Bronchial epithelial cell (primary cell): ENCODE data around the gene MPRIP. TPM values are rescaled to one million over a fixed set of nuclear protein-coding genes. Genes with fewer than 3 reads are reported as not detected.
"Not testable (repeated sequence)": the region's sequence is repeated elsewhere in the genome, so short reads cannot be mapped to it uniquely, and the experiment has no call there.

ENCODE experiments used
- DNase-seq: peaks from one replicate; pipeline ENCODE4 v3.0.0-alpha.2; 2010; ENCODE audit warnings: low read depth
- FAIRE-seq: peaks from 2 replicates; lab custom pipeline; 2011; peaks lifted over from hg19 to GRCh38; lab: Jason Lieb, UNC
- H3K27me3 ChIP-seq: 2 replicates; pipeline ENCODE4 v1.5.1; 2011; ENCODE audit warnings: low read length; ENCODE audit not compliant: control insufficient read depth, insufficient read depth
- H3K36me3 ChIP-seq: 2 replicates; pipeline ENCODE4 v1.5.1; 2011; ENCODE audit warnings: low read length; ENCODE audit not compliant: control insufficient read depth, insufficient read depth
- H3K4me3 ChIP-seq: 2 replicates; pipeline ENCODE4 v1.5.1; 2011; ENCODE audit warnings: mild to moderate bottlenecking, low read depth, low read length, control low read depth
- CTCF ChIP-seq: IDR thresholded peaks from 2 replicates; pipeline ENCODE4 v1.5.1; 2011; ENCODE audit warnings: mild to moderate bottlenecking, moderate library complexity, low read length, control low read depth, inconsistent platforms; ENCODE audit not compliant: insufficient read depth, severe bottlenecking
- total RNA-seq: library from RNA; depleted of rRNA; stranded (reverse); fragments of >200 nt; gene quantifications from 2 replicates; pipeline ENCODE4 v1.2.1, GENCODE V29; 2014

Gene MPRIP
- total RNA-seq, 1 donor from 2014 or later, result 183 TPM

GRCh38 chr17:17011043-17011907 is 31.0 kb upstream of the MPRIP start:
- not testable (repeated sequence) for H3K27me3 ChIP-seq, H3K36me3 ChIP-seq, FAIRE-seq, H3K4me3 ChIP-seq
- DNase-seq, result peak; percentile 77

GRCh38 chr17:17013828-17014747 is 28.2 kb upstream of the MPRIP start:
- not testable (repeated sequence) for DNase-seq, H3K4me3 ChIP-seq, H3K36me3 ChIP-seq, FAIRE-seq, H3K27me3 ChIP-seq

GRCh38 chr17:17014748-17015124 is 27.5 kb upstream of the MPRIP start:
- FAIRE-seq, H3K36me3 ChIP-seq, H3K4me3 ChIP-seq, H3K27me3 ChIP-seq: not testable (repeated sequence)
- peak; percentile 87 for DNase-seq

- no peak for DNase-seq
- H3K27me3 ChIP-seq, result no peaks in the 10 kb centered on the region
- no peak for FAIRE-seq
- no peaks in the 10 kb centered on the region for H3K36me3 ChIP-seq
- no peak for TF ChIP-seq CTCF
- H3K4me3 ChIP-seq, result no peak overlapping the region
Measured at GRCh38 chr17:17015230-17015629, 27.0 kb upstream of the MPRIP start.

- H3K4me3 ChIP-seq, DNase-seq, FAIRE-seq, H3K36me3 ChIP-seq, H3K27me3 ChIP-seq: not testable (repeated sequence)
Measured at GRCh38 chr17:17016199-17017197, 25.8 kb upstream of the MPRIP start.

- FAIRE-seq (no peak), DNase-seq (no peak)
- Histone ChIP-seq H3K36me3 (no peaks in the 10 kb centered on the region), H3K4me3 (no peak overlapping the region), H3K27me3 (no peaks in the 10 kb centered on the region)
- no peak for TF ChIP-seq CTCF
Measured at GRCh38 chr17:17017343-17018014, 24.8 kb upstream of the MPRIP start.

GRCh38 chr17:17018021-17018441 is 24.2 kb upstream of the MPRIP start:
- Histone ChIP-seq H3K27me3 (no peaks in the 10 kb centered on the region), H3K36me3 (no peaks in the 10 kb centered on the region), H3K4me3 (no peak overlapping the region)
- TF ChIP-seq CTCF, result no peak
- FAIRE-seq (no peak), DNase-seq (no peak)
